Skeletal muscle tissue (tissue), 4 donors: ENCODE measurements around the gene CHRM1. TPM values are rescaled to one million over a fixed set of nuclear protein-coding genes. Genes with fewer than 3 reads are reported as not detected.

ENCODE experiments used
- H3K27ac ChIP-seq: one replicate; pipeline ENCODE4 v1.7.0; 2013; ENCODE audit warnings: mild to moderate bottlenecking, low read depth, low read length, inconsistent platforms
- H3K27me3 ChIP-seq, 3 donors: one replicate each; pipeline ENCODE4 v1.7.0; 2013; ENCODE audit warnings: low read length in 3 of 3; ENCODE audit not compliant: control insufficient read depth in 3 of 3, insufficient read depth in 3 of 3
- H3K36me3 ChIP-seq, 3 donors: one replicate each; pipeline ENCODE4 v1.7.0; 2013; ENCODE audit warnings: low read length in 3 of 3; ENCODE audit not compliant: control insufficient read depth in 3 of 3, insufficient read depth in 3 of 3
- H3K4me1 ChIP-seq, 3 donors: one replicate each; pipeline ENCODE4 v1.7.0; 2013; ENCODE audit warnings: low read length in 3 of 3, mild to moderate bottlenecking in 3 of 3; ENCODE audit not compliant: control insufficient read depth in 3 of 3, insufficient read depth in 3 of 3
- H3K4me3 ChIP-seq, 3 donors: one replicate each; pipeline ENCODE4 v1.7.0; 2013; ENCODE audit warnings: low read length in 3 of 3
- H3K9ac ChIP-seq, 3 donors: one replicate each; pipeline ENCODE4 v1.7.0; 2013; ENCODE audit warnings: low read length in 3 of 3, mild to moderate bottlenecking in 3 of 3, moderate library complexity in 2 of 3, low read depth in 1 of 3
- H3K9me3 ChIP-seq, 3 donors: one replicate each; pipeline ENCODE4 v1.7.0; 2013; ENCODE audit warnings: low read length in 3 of 3; ENCODE audit not compliant: control insufficient read depth in 3 of 3
- total RNA-seq: library from RNA; depleted of rRNA; stranded (reverse); fragments of >200 nt; gene quantifications from one replicate; pipeline ENCODE4 v1.2.3, GENCODE V29; 2014
- donor health status: Osteomylitis.

CHRM1 gene
- total RNA-seq, 1 donor from 2014 or later: not detected

DNA sequence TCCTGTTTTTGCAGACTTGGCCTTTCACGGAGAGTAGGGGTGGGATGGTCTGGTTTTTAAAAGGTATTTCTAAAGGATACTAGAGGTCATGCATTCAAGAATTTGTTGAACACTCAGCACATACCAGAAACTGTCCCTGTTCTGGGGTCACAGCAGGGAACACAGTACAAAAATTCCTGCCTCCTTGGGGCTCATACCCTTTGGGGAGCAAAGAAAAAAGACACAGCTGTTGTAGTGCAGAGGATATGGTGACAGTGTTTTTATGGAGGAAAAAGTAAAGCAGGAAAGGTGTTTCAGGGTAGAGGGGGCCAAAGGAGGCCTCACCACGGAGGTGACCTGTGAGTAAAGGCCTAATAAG lies 32.1 kb downstream of the CHRM1 start:
- peak overlapping the region; percentile 26 for H3K27ac ChIP-seq
- H3K27me3 ChIP-seq: no peaks in the 10 kb centered on the region
- H3K9ac ChIP-seq: peak overlapping the region in 2 of 3 donors; percentile 3 to 50
- peaks cover 17 to 27% (median 21%) of the 10 kb centered on the region in 3 donors for H3K4me1 ChIP-seq
- peaks cover 49 to 54% (median 52%) of the 10 kb centered on the region in 3 donors for H3K36me3 ChIP-seq
- H3K4me3 ChIP-seq: peak overlapping the region in 1 of 3 donors; percentile 14
- no peaks in the 10 kb centered on the region for H3K9me3 ChIP-seq

DNA sequence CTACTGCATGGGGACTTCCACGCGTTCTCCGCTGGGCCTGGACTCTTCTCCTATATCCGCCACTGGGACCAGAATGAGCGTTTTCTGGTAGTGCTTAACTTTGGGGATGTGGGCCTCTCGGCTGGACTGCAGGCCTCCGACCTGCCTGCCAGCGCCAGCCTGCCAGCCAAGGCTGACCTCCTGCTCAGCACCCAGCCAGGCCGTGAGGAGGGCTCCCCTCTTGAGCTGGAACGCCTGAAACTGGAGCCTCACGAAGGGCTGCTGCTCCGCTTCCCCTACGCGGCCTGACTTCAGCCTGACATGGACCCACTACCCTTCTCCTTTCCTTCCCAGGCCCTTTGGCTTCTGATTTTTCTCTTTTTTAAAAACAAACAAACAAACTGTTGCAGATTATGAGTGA lies 32.8 kb downstream of the CHRM1 start:
- H3K4me1 ChIP-seq: peaks cover 22 to 34% (median 28%) of the 10 kb centered on the region in 3 donors
- no peak overlapping the region for H3K9ac ChIP-seq
- H3K4me3 ChIP-seq: no peak overlapping the region
- H3K9me3 ChIP-seq: no peaks in the 10 kb centered on the region
- no peaks in the 10 kb centered on the region for H3K27me3 ChIP-seq
- H3K27ac ChIP-seq: no peak overlapping the region
- H3K36me3 ChIP-seq: peaks cover 56 to 60% (median 58%) of the 10 kb centered on the region in 3 donors

DNA sequence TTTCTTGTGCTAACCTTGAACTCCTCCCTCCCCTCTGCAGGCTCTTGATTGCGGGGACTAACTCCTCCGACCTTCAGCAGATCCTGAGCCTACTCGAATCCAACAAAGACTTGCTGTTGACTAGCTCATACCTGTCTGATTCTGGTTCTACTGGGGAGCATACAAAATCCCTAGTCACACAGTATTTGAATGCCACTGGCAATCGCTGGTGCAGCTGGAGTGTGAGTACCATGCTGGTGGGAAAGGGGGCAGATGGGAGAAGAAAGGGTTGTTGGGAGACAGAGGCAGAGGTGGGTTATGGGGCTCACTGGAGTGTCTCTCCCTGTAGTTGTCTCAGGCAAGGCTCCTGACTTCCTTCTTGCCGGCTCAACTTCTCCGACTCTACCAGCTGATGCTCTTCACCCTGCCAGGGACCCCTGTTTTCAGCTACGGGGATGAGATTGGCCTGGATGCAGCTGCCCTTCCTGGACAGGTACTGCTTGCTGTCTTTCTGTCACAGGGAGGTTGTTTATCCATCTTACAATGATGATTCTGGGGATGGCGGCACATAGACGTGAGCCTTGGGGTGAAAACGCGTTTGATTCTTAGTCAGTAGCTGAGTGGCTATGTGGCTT lies 35.9 kb downstream of the CHRM1 start:
- no peak overlapping the region for H3K27ac ChIP-seq

DNA sequence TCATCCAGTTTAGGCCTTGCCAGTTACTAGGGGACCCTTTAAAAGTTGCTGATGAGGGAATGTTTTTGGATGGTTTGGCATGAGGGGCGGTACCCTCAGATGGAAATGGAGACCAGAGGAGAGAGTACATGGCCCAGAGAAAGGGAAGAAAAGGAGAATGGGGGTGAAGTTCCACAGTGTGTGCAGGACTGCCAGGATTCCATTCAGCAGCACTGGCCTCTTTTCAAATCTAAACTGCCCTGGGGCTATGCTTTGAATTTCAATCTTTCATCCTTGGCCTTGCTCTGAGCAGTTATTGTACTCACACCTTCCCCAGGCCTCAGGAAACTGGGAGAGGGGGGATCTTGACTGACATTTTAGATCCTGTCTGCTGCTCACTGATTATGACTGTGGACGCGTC lies 37.5 kb downstream of the CHRM1 start:
- Histone ChIP-seq H3K9ac (peak overlapping the region in 1 of 3 donors; percentile 18), H3K4me1 (peaks cover 39 to 48% (median 40%) of the 10 kb centered on the region in 3 donors), H3K36me3 (peaks cover 57 to 61% (median 59%) of the 10 kb centered on the region in 3 donors), H3K4me3 (no peak overlapping the region), H3K27me3 (no peaks in the 10 kb centered on the region), H3K27ac (no peak overlapping the region), H3K9me3 (no peaks in the 10 kb centered on the region)

More for the DNA sequence above, 35.9 kb downstream of the CHRM1 start:
- H3K9me3 ChIP-seq: no peaks in the 10 kb centered on the region
- H3K9ac ChIP-seq: peak overlapping the region in 1 of 3 donors; percentile 34
- H3K4me1 ChIP-seq: peaks cover 42 to 51% (median 42%) of the 10 kb centered on the region in 3 donors
- no peak overlapping the region for H3K4me3 ChIP-seq
- no peaks in the 10 kb centered on the region for H3K27me3 ChIP-seq
- H3K36me3 ChIP-seq: peaks cover 67 to 69% (median 67%) of the 10 kb centered on the region in 3 donors

DNA sequence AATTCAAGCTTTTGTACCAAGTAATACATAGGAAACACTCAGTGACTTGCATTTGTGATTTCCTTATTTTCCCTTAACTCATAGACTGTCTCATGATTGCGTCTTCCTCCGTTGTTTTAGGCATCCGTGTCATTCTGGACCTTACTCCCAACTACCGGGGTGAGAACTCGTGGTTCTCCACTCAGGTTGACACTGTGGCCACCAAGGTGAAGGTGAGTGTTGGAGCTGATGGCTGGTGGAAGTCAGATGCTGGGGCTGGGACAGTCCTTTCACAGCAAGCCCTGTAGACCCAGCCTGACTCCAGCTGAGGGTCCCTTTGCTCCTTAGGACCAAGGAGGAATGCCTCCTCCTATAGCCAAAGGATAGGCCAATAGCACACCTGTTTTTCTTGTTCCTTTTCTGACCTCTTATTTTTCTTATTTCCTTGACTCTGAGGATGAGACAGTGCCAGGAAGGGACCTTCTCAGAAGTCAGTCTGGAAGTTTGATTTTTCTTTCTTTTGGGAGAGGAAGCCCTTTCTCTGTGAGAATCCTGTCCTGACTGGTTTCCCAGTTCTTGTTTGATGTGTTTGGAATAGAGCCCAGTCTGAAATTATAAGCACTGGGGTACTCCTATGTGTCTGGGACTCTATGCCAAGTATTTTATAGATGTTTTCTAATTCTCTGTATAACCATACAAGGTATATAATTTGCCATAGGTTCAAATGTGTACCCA lies 38.2 kb downstream of the CHRM1 start:
- Histone ChIP-seq H3K4me3 (peak overlapping the region; percentile 42 to 100 (median 99)), H3K36me3 (peaks cover 50 to 54% (median 52%) of the 10 kb centered on the region in 3 donors), H3K4me1 (peaks cover 36 to 42% (median 39%) of the 10 kb centered on the region in 3 donors), H3K9me3 (no peaks in the 10 kb centered on the region), H3K27ac (peak overlapping the region; percentile 98), H3K27me3 (no peaks in the 10 kb centered on the region), H3K9ac (peak overlapping the region in 2 of 3 donors; percentile 99 to 100)

DNA sequence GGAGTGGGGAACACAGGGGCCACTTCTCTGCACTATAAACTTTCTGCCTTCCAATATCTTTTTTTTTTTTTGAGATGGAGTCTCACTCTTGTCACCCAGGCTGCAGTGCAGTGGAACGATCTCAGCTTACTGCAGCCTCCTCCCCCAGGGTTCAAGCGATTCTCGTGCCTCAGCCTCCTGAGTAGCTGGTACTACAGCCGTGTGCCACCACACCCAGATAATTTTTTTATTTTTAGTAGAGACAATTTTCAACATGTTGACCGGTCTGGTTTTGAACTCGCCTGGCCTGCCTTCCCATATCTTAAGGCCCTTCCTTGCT lies 38.8 kb downstream of the CHRM1 start:
- H3K27me3 ChIP-seq: no peaks in the 10 kb centered on the region
- H3K4me1 ChIP-seq: peaks cover 36 to 42% (median 39%) of the 10 kb centered on the region in 3 donors
- peak overlapping the region in 2 of 3 donors; percentile 99 to 100 for H3K9ac ChIP-seq
- peak overlapping the region; percentile 98 for H3K27ac ChIP-seq
- no peaks in the 10 kb centered on the region for H3K9me3 ChIP-seq
- peak overlapping the region; percentile 99 to 100 (median 100) for H3K4me3 ChIP-seq
- peaks cover 47 to 48% (median 48%) of the 10 kb centered on the region in 3 donors for H3K36me3 ChIP-seq

DNA sequence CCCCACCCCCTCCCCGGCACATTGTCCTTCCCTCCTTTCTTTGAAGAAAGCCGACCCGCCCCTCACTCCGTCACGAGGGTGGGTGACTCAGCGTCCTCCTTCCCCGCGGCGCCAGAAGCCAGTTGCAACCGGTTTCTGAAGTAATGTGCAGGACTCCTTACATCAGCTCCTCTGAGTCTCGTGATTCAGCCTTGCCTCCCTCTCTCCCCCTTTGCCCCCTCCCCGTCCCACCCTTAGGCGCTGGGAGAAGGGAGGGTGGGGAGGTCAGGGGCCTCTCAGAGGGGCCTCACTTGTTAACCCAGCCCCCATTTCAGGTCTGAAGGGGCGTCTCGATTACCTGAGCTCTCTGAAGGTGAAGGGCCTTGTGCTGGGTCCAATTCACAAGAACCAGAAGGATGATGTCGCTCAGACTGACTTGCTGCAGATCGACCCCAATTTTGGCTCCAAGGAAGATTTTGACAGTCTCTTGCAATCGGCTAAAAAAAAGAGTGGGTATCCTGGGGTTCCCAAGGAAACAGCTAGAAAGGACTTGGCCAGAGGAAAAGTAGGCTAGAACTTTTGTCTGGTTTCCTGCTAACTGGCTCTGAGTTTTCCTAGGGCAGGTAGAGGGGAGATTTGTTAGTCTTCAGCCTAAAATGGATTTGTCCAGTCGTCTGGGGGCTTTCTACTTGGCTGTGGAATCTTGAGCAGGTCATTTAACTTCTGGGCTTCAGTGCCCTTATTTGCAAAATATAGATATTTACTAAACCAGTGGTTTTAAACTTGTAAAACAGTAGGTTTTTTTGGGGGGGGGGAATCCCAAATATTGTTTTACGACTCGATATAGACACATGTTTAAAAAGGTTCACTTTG lies 39.4 kb downstream of the CHRM1 start:
- Histone ChIP-seq H3K9me3 (no peaks in the 10 kb centered on the region), H3K9ac (peak overlapping the region; percentile 99 to 100 (median 100)), H3K36me3 (peaks cover 42 to 44% (median 42%) of the 10 kb centered on the region in 3 donors), H3K4me1 (peaks cover 36 to 42% (median 39%) of the 10 kb centered on the region in 3 donors), H3K27me3 (no peaks in the 10 kb centered on the region), H3K4me3 (peak overlapping the region; percentile 99 to 100 (median 100)), H3K27ac (peak overlapping the region; percentile 98)

DNA sequence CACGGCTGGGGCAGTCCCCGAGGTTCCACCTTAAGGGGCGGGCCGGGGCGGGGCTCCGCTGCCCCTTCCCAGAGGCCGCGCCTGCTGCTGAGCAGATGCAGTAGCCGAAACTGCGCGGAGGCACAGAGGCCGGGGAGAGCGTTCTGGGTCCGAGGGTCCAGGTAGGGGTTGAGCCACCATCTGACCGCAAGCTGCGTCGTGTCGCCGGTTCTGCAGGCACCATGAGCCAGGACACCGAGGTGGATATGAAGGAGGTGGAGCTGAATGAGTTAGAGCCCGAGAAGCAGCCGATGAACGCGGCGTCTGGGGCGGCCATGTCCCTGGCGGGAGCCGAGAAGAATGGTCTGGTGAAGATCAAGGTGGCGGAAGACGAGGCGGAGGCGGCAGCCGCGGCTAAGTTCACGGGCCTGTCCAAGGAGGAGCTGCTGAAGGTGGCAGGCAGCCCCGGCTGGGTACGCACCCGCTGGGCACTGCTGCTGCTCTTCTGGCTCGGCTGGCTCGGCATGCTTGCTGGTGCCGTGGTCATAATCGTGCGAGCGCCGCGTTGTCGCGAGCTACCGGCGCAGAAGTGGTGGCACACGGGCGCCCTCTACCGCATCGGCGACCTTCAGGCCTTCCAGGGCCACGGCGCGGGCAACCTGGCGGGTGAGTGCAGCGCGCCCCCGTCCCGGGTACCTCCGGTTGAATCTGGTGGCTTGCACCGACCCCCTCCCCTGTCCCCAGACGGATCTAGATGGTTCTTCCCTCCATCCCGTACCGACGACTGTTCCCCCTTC lies 40.2 kb downstream of the CHRM1 start, which contains the start of gene SLC3A2:
TSS of gene SLC3A2 (plus strand) at position 94 of the 776 bp plus-strand sequence. CDS start at position 222, 128 bp downstream.
- H3K27ac ChIP-seq: peak within 1 kb of the TSS; percentile 98

DNA sequence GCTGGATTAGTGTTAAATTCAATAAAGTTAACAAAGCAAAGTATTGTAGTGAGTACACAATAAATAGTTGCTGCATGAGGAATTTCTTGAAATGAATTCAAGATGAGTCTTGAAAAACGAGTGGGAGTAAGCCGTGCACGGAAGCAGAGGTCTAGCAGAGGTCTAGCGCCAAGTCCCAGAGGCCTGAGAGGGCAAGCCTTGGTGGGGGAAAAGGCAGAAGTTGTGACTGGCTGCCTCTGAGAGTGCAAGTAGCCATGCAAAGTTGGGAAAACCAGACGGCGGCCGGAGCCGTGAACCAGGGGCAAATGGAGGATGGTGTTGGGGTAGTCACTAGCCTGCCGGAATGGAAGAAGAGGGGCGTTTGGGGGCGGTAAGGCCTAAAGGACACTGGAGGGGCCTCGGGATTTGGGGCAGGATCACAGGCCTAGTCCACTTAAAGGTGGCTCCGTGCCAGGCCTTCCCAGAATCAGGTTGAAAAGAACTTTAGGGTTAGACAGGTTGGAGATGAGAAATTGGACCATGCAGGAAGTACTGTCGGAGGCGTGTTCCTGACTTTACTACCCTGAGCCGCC lies 40.8 kb downstream of the CHRM1 start:
- Histone ChIP-seq H3K4me1 (peaks cover 36 to 39% (median 39%) of the 10 kb centered on the region in 3 donors), H3K27me3 (no peaks in the 10 kb centered on the region), H3K27ac (peak overlapping the region; percentile 98), H3K36me3 (peaks cover 27 to 29% (median 27%) of the 10 kb centered on the region in 3 donors), H3K4me3 (peak overlapping the region; percentile 99 to 100 (median 100)), H3K9me3 (no peaks in the 10 kb centered on the region), H3K9ac (peak overlapping the region; percentile 99 to 100 (median 100))

More for the DNA sequence above, 40.2 kb downstream of the CHRM1 start, which contains the start of gene SLC3A2:
- peak within 1 kb of the TSS; percentile 99 to 100 (median 100) for H3K4me3 ChIP-seq
- no peaks in the 10 kb centered on the region for H3K9me3 ChIP-seq
- H3K4me1 ChIP-seq: peaks cover 36 to 39% (median 39%) of the 10 kb centered on the region in 3 donors
- peaks cover 34 to 35% (median 34%) of the 10 kb centered on the region in 3 donors for H3K36me3 ChIP-seq
- H3K9ac ChIP-seq: peak within 1 kb of the TSS; percentile 99 to 100 (median 100)
- no peaks in the 10 kb centered on the region for H3K27me3 ChIP-seq
